ENCODE results near the gene CHST15. TPM values are rescaled to one million over a fixed set of nuclear protein-coding genes. Genes with fewer than 3 reads are reported as not detected.

CHST15 gene
- polyA plus RNA-seq, 1 experiment: 6.2 TPM

DNA sequence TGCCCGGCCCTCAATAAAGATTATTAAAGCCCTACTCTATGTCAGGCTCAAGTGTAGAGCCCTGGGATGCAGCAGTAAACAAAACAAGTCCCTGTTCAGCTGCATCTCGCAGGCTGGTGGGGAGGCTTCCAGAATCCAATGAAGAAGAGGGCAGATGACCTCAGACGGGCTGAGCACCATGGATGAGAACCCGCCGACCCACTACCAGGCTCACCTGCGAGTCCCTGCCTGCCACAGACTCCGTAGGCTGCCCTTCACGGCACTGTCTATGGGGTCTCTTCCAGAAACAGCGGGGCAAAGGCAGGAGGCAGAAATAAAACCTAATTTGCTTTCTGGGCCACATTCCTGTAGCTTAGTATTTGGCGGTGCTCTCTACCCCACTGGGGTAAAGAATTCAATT is 22.7 kb downstream of the CHST15 start:
- ChIA-PET CTCF (interaction anchor here (1.2 kb wide), 1 partner anchor 319 kb away, joined by 3 read pairs; no protein-coding TSS in a partner anchor), POLR2A (no interaction called here)
- TF ChIP-seq, protein P1, sequence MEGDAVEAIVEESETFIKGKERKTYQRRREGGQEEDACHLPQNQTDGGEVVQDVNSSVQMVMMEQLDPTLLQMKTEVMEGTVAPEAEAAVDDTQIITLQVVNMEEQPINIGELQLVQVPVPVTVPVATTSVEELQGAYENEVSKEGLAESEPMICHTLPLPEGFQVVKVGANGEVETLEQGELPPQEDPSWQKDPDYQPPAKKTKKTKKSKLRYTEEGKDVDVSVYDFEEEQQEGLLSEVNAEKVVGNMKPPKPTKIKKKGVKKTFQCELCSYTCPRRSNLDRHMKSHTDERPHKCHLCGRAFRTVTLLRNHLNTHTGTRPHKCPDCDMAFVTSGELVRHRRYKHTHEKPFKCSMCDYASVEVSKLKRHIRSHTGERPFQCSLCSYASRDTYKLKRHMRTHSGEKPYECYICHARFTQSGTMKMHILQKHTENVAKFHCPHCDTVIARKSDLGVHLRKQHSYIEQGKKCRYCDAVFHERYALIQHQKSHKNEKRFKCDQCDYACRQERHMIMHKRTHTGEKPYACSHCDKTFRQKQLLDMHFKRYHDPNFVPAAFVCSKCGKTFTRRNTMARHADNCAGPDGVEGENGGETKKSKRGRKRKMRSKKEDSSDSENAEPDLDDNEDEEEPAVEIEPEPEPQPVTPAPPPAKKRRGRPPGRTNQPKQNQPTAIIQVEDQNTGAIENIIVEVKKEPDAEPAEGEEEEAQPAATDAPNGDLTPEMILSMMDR (IDR thresholded peaks at IDR 0.05; ENCODE audit: insufficient read depth, low read depth, low read length): no peak
- Histone ChIP-seq H3K36me3 (ENCODE audit: control insufficient read depth, insufficient read depth, low read length) (no peaks in the 10 kb centered on the region), H3K4me3 (ENCODE audit: low read depth, low read length) (no peak overlapping the region), H3K27me3 (ENCODE audit: control insufficient read depth, insufficient read depth, low read length) (peaks cover 7% of the 10 kb centered on the region)
- no peak for DNase-seq (ENCODE audit: low read depth)

DNA sequence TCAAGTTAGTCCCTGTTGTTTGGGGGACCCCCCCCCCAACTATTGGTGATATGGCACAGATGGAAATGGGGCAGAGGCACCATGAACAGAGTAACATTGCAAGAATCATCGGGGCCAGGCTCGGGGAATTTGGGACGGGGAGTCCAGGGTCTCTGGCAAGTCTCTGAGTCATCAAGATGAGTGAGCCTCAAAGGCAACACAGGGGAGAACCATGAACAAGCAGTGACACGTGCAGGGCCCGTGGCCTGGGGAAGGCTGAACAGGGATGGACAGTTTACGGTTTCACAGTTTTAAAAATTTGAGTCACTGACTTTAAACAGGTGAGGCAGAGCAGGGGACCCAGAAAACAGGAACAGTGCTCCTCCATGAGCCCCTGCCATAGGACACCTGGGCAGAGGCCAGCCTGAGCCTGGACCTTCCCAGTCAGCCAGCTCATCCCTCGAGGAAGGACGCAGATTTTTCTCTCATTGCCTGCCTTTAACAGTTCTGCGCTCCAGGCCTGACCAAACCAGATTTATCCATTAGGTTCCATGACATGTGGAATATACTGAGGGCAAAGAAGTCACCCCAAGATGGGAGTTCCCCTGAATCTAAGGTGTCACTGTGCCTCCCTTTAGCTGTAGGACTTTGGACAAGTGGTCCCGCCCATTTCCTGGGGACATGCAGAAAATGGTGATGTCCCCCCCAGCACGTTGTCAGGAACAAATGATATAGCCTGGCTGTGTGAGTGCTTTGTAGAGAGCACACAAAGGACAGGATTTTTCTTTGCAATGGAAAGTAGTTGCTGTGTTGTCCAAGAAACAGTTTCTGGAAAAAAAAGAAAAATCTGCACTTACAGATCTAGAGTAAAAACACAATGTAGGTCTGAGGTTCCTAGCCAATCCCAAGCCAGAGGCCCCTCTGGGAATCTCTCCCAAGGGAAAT is 23.8 kb downstream of the CHST15 start:
- ChIA-PET POLR2A (no interaction called here), CTCF (no interaction called here)

DNA sequence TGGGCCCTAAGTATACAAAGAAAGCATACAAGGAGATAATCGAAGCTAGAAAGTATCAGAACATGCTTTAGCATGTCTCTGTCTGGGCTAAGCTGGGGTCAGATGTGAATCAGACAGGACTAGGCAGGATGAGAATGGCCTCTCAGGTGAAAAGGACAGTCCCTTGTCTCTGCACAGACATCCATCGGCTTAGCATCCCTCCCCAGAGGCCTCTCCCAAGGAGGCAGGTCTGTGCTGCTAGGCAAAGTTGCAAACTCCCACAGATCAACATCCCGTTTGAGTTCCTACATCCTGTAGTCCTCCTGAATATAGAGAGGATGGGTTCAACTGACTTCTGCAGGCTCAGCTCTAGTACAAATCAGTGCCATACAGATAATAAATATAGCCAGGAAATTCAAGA is 24.5 kb downstream of the CHST15 start:
- Histone ChIP-seq H3K4me3 (ENCODE audit: low read depth, low read length) (no peak overlapping the region), H3K36me3 (ENCODE audit: control insufficient read depth, insufficient read depth, low read length) (no peaks in the 10 kb centered on the region), H3K27me3 (ENCODE audit: control insufficient read depth, insufficient read depth, low read length) (peaks cover 7% of the 10 kb centered on the region)
- TF ChIP-seq, protein P1 (IDR thresholded peaks at IDR 0.05; ENCODE audit: insufficient read depth, low read depth, low read length): no peak
- ChIA-PET POLR2A (no interaction called here), CTCF (no interaction called here)
- DNase-seq (ENCODE audit: low read depth): no peak

More for the DNA sequence above, 23.8 kb downstream of the CHST15 start:
- Histone ChIP-seq H3K4me3 (ENCODE audit: low read depth, low read length) (no peak overlapping the region), H3K27me3 (ENCODE audit: control insufficient read depth, insufficient read depth, low read length) (peaks cover 7% of the 10 kb centered on the region), H3K36me3 (ENCODE audit: control insufficient read depth, insufficient read depth, low read length) (no peaks in the 10 kb centered on the region)
- no peak for DNase-seq (ENCODE audit: low read depth)
- TF ChIP-seq, protein P1 (IDR thresholded peaks at IDR 0.05; ENCODE audit: insufficient read depth, low read depth, low read length): no peak

DNA sequence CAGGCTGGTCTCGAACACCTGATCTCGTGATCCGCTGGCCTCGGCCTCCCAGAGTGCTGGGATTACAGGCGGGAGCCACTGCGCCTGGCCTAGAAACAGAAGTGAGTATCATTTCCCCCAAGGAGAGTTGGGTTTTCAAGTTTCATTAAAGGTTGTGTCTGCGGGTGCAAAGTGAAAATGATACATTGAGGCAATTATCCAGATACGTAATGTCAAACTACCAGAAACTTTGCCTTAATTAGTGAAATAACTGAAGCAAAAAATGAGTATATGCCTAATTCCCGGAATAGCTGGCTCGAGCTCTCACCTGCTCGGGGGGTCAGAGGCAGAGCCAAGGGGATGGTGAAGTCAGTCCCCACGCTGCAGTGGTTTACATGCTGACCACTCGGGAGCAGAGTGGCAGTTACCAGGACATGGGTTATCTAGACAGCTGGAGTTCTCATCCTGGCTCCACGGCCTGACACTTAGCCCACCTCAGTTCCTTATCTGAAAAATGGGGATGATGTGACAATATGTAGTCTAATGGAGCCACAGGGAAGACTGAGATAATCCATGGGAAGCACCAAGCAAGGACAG is 25.5 kb downstream of the CHST15 start:
- no peak for DNase-seq (ENCODE audit: low read depth)
- TF ChIP-seq, protein P1 (IDR thresholded peaks at IDR 0.05; ENCODE audit: insufficient read depth, low read depth, low read length): no peak
- ChIA-PET CTCF (interaction anchor here (1.2 kb wide), 1 partner anchor 73 kb away, joined by 4 read pairs; no protein-coding TSS in a partner anchor), POLR2A (no interaction called here)
- Histone ChIP-seq H3K36me3 (ENCODE audit: control insufficient read depth, insufficient read depth, low read length) (no peaks in the 10 kb centered on the region), H3K4me3 (ENCODE audit: low read depth, low read length) (no peak overlapping the region), H3K27me3 (ENCODE audit: control insufficient read depth, insufficient read depth, low read length) (peaks cover 5% of the 10 kb centered on the region)

Data from BJ (cell line).